GM23338 (cell line): ENCODE measurements around the gene COL25A1.

Source experiments
- CREB1 ChIP-seq: fragments of 250-450 bp; sonication (Bioruptor Pico); IDR thresholded peaks from 2 replicates; pipeline ENCODE4 v1.5.0; 2020; ENCODE audit warnings: low read depth, mild to moderate bottlenecking, moderate library complexity
- EZH2 ChIP-seq: fragments of 200-600 bp; sonication (generic); IDR thresholded peaks from one replicate; pipeline ENCODE4 v1.8.0; 2017; ENCODE audit warnings: antibody characterized with exemption, mild to moderate bottlenecking, low read depth; ENCODE audit not compliant: unreplicated experiment
- EZH2phosphoT487 ChIP-seq: fragments of 200-600 bp; sonication (generic); IDR thresholded peaks from one replicate; pipeline ENCODE4 v1.8.1; 2018; ENCODE audit warnings: antibody characterized with exemption; ENCODE audit not compliant: unreplicated experiment
- JUNB ChIP-seq: IDR thresholded peaks from one replicate; pipeline ENCODE4 v1.6.1; 2016; ENCODE audit warnings: antibody characterized with exemption; ENCODE audit not compliant: unreplicated experiment
- NANOG ChIP-seq: IDR thresholded peaks from 2 replicates; pipeline ENCODE4 v1.6.1; 2016; ENCODE audit warnings: antibody characterized with exemption, borderline replicate concordance
- POLR2AphosphoS5 ChIP-seq: IDR thresholded peaks from 2 replicates; pipeline ENCODE4 v1.6.1; 2016; ENCODE audit warnings: antibody characterized with exemption, low read depth
- STAT1 ChIP-seq: IDR thresholded peaks from one replicate; pipeline ENCODE4 v1.6.1; 2016; ENCODE audit warnings: antibody characterized with exemption; ENCODE audit not compliant: unreplicated experiment
- ZNF331 ChIP-seq: fragments of 250-450 bp; sonication (Bioruptor Pico); IDR thresholded peaks from 2 replicates; pipeline ENCODE4 v1.5.0; 2020; ENCODE audit warnings: low read depth, mild to moderate bottlenecking, moderate library complexity
- TF ChIP-seq, protein P1 (sequence below), 2 experiments: fragments of 200-600 bp in 1 of 2; sonication (generic) in 1 of 2; conservative IDR thresholded peaks; 2 replicates each; pipeline versions ENCODE4 v1.5.1 to v1.6.1; 2016 to 2017; ENCODE audit warnings: antibody characterized with exemption in 2 of 2, low read depth in 2 of 2, mild to moderate bottlenecking in 2 of 2, moderate library complexity in 1 of 2
- TF ChIP-seq, protein P2 (sequence below): IDR thresholded peaks from 2 replicates; pipeline ENCODE4 v1.6.1; 2016; ENCODE audit warnings: antibody characterized with exemption
- TF ChIP-seq, protein P3 (sequence below): IDR thresholded peaks from one replicate; pipeline ENCODE4 v1.6.1; 2018; ENCODE audit warnings: antibody characterized with exemption; ENCODE audit not compliant: unreplicated experiment
- TF ChIP-seq, protein P4 (sequence below): fragments of 250-450 bp; sonication (Bioruptor Pico); IDR thresholded peaks from 2 replicates; pipeline ENCODE4 v1.5.0; 2020; ENCODE audit warnings: mild to moderate bottlenecking, moderate library complexity

DNA sequence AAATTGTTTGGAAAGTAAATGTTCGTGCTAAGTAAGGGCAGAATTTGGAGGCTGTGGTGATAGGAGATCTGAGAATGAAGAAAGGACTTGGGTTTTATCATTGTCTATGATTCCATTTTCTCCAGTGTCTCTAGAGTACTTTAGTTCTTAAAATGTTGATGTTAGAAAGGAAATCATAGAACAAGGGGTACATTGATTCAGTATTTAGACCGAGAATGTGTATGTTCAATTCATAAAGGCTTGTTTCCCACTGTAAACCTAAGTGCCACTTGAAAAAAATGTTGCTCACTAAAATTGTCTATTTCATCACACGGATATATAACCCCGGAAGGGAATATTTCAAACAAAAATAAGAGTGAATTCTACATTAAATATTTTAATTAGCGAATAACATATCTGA is 380.3 kb downstream of the COL25A1 start:
- TF ChIP-seq EZH2 (no peak), POLR2AphosphoS5 (no peak), EZH2phosphoT487 (no peak), CREB1 (CRISPR knock-in tag) (no peak), JUNB (no peak), NANOG (no peak), STAT1 (no peak), ZNF331 (no peak)
- TF ChIP-seq, protein P1, sequence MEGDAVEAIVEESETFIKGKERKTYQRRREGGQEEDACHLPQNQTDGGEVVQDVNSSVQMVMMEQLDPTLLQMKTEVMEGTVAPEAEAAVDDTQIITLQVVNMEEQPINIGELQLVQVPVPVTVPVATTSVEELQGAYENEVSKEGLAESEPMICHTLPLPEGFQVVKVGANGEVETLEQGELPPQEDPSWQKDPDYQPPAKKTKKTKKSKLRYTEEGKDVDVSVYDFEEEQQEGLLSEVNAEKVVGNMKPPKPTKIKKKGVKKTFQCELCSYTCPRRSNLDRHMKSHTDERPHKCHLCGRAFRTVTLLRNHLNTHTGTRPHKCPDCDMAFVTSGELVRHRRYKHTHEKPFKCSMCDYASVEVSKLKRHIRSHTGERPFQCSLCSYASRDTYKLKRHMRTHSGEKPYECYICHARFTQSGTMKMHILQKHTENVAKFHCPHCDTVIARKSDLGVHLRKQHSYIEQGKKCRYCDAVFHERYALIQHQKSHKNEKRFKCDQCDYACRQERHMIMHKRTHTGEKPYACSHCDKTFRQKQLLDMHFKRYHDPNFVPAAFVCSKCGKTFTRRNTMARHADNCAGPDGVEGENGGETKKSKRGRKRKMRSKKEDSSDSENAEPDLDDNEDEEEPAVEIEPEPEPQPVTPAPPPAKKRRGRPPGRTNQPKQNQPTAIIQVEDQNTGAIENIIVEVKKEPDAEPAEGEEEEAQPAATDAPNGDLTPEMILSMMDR (conservative IDR thresholded peaks at IDR 0.05; ENCODE audit: low read depth in 2 of 2): no peak
- TF ChIP-seq, protein P2, sequence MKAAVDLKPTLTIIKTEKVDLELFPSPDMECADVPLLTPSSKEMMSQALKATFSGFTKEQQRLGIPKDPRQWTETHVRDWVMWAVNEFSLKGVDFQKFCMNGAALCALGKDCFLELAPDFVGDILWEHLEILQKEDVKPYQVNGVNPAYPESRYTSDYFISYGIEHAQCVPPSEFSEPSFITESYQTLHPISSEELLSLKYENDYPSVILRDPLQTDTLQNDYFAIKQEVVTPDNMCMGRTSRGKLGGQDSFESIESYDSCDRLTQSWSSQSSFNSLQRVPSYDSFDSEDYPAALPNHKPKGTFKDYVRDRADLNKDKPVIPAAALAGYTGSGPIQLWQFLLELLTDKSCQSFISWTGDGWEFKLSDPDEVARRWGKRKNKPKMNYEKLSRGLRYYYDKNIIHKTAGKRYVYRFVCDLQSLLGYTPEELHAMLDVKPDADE: no peak
- TF ChIP-seq, protein P3, sequence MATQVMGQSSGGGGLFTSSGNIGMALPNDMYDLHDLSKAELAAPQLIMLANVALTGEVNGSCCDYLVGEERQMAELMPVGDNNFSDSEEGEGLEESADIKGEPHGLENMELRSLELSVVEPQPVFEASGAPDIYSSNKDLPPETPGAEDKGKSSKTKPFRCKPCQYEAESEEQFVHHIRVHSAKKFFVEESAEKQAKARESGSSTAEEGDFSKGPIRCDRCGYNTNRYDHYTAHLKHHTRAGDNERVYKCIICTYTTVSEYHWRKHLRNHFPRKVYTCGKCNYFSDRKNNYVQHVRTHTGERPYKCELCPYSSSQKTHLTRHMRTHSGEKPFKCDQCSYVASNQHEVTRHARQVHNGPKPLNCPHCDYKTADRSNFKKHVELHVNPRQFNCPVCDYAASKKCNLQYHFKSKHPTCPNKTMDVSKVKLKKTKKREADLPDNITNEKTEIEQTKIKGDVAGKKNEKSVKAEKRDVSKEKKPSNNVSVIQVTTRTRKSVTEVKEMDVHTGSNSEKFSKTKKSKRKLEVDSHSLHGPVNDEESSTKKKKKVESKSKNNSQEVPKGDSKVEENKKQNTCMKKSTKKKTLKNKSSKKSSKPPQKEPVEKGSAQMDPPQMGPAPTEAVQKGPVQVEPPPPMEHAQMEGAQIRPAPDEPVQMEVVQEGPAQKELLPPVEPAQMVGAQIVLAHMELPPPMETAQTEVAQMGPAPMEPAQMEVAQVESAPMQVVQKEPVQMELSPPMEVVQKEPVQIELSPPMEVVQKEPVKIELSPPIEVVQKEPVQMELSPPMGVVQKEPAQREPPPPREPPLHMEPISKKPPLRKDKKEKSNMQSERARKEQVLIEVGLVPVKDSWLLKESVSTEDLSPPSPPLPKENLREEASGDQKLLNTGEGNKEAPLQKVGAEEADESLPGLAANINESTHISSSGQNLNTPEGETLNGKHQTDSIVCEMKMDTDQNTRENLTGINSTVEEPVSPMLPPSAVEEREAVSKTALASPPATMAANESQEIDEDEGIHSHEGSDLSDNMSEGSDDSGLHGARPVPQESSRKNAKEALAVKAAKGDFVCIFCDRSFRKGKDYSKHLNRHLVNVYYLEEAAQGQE: no peak
- TF ChIP-seq, protein P4, sequence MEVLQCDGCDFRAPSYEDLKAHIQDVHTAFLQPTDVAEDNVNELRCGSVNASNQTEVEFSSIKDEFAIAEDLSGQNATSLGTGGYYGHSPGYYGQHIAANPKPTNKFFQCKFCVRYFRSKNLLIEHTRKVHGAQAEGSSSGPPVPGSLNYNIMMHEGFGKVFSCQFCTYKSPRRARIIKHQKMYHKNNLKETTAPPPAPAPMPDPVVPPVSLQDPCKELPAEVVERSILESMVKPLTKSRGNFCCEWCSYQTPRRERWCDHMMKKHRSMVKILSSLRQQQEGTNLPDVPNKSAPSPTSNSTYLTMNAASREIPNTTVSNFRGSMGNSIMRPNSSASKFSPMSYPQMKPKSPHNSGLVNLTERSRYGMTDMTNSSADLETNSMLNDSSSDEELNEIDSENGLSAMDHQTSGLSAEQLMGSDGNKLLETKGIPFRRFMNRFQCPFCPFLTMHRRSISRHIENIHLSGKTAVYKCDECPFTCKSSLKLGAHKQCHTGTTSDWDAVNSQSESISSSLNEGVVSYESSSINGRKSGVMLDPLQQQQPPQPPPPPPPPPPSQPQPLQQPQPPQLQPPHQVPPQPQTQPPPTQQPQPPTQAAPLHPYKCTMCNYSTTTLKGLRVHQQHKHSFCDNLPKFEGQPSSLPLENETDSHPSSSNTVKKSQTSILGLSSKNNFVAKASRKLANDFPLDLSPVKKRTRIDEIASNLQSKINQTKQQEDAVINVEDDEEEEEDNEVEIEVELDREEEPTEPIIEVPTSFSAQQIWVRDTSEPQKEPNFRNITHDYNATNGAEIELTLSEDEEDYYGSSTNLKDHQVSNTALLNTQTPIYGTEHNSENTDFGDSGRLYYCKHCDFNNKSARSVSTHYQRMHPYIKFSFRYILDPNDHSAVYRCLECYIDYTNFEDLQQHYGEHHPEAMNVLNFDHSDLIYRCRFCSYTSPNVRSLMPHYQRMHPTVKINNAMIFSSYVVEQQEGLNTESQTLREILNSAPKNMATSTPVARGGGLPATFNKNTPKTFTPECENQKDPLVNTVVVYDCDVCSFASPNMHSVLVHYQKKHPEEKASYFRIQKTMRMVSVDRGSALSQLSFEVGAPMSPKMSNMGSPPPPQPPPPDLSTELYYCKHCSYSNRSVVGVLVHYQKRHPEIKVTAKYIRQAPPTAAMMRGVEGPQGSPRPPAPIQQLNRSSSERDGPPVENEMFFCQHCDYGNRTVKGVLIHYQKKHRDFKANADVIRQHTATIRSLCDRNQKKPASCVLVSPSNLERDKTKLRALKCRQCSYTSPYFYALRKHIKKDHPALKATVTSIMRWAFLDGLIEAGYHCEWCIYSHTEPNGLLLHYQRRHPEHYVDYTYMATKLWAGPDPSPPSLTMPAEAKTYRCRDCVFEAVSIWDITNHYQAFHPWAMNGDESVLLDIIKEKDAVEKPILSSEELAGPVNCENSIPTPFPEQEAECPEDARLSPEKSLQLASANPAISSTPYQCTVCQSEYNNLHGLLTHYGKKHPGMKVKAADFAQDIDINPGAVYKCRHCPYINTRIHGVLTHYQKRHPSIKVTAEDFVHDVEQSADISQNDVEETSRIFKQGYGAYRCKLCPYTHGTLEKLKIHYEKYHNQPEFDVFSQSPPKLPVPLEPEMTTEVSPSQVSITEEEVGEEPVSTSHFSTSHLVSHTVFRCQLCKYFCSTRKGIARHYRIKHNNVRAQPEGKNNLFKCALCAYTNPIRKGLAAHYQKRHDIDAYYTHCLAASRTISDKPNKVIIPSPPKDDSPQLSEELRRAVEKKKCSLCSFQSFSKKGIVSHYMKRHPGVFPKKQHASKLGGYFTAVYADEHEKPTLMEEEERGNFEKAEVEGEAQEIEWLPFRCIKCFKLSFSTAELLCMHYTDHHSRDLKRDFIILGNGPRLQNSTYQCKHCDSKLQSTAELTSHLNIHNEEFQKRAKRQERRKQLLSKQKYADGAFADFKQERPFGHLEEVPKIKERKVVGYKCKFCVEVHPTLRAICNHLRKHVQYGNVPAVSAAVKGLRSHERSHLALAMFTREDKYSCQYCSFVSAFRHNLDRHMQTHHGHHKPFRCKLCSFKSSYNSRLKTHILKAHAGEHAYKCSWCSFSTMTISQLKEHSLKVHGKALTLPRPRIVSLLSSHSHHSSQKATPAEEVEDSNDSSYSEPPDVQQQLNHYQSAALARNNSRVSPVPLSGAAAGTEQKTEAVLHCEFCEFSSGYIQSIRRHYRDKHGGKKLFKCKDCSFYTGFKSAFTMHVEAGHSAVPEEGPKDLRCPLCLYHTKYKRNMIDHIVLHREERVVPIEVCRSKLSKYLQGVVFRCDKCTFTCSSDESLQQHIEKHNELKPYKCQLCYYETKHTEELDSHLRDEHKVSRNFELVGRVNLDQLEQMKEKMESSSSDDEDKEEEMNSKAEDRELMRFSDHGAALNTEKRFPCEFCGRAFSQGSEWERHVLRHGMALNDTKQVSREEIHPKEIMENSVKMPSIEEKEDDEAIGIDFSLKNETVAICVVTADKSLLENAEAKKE: no peak
